Activated CD4-positive, CD25-positive, alpha-beta regulatory T cell treated with anti-CD3 and anti-CD28 coated beads, Interleukin-2, amount 50 U/mL, for 16 hours (primary cell): Measurements from ENCODE around the gene TTC3.
"Not testable (repeated sequence)": the region's sequence is repeated elsewhere in the genome, so short reads cannot be mapped to it uniquely, and the experiment has no call there.

Experiments
- DNase-seq: peaks from one replicate; pipeline ENCODE4 v3.0.0-alpha.2; 2020; ENCODE audit warnings: low read depth, low spot score

Gene TTC3

GRCh38 chr21:37072988-37073416 lies at the start of gene TTC3, which contains the start of gene PIGP:
TSS of gene TTC3 (plus strand) at chr21:37073254. CDS start at chr21:37087258, 14,004 bp downstream.
TSS of gene PIGP (minus strand) at chr21:37073071. CDS start at chr21:37072515, 556 bp downstream.
- DNase-seq = peak; percentile 87

- no peak for DNase-seq
Measured at GRCh38 chr21:37026499-37026898, 46.6 kb upstream of the TTC3 start.

- no peak for DNase-seq
Measured at GRCh38 chr21:37028570-37028969, 44.5 kb upstream of the TTC3 start.

GRCh38 chr21:37030864-37031263 lies 42.2 kb upstream of the TTC3 start:
- no peak for DNase-seq

- no peak for DNase-seq
Measured at GRCh38 chr21:37032293-37032692, 40.8 kb upstream of the TTC3 start.

GRCh38 chr21:37032877-37033471 lies 40.1 kb upstream of the TTC3 start:
- no peak for DNase-seq

- DNase-seq = not testable (repeated sequence)
Measured at GRCh38 chr21:37034394-37034793, 38.7 kb upstream of the TTC3 start.

GRCh38 chr21:37036177-37036576 lies 36.9 kb upstream of the TTC3 start:
- no peak for DNase-seq

- no peak for DNase-seq
Measured at GRCh38 chr21:37039411-37040075, 33.5 kb upstream of the TTC3 start.

- no peak for DNase-seq
Measured at GRCh38 chr21:37040212-37040611, 32.8 kb upstream of the TTC3 start.

- DNase-seq = no peak
Measured at GRCh38 chr21:37041706-37042271, 31.3 kb upstream of the TTC3 start.

GRCh38 chr21:37043818-37044217 lies 29.2 kb upstream of the TTC3 start:
- no peak for DNase-seq

- DNase-seq = no peak
Measured at GRCh38 chr21:37044643-37045042, 28.4 kb upstream of the TTC3 start.

- DNase-seq = no peak
Measured at GRCh38 chr21:37045149-37045548, 27.9 kb upstream of the TTC3 start.

- DNase-seq = no peak
Measured at GRCh38 chr21:37045556-37045955, 27.5 kb upstream of the TTC3 start.

- DNase-seq = no peak
Measured at GRCh38 chr21:37047079-37047478, 26.0 kb upstream of the TTC3 start.

- DNase-seq = not testable (repeated sequence)
Measured at GRCh38 chr21:37049741-37050140, 23.3 kb upstream of the TTC3 start.

- no peak for DNase-seq
Measured at GRCh38 chr21:37055271-37055855, 17.7 kb upstream of the TTC3 start.

- DNase-seq = no peak
Measured at GRCh38 chr21:37057614-37058013, 15.4 kb upstream of the TTC3 start.

GRCh38 chr21:37058261-37058660 lies 14.8 kb upstream of the TTC3 start:
- no peak for DNase-seq

GRCh38 chr21:37059181-37059580 lies 13.9 kb upstream of the TTC3 start:
- no peak for DNase-seq

GRCh38 chr21:37060296-37060695 lies 12.8 kb upstream of the TTC3 start:
- DNase-seq = no peak
